ENCODE data around the gene VPS4B. TPM values are rescaled to one million over a fixed set of nuclear protein-coding genes. Genes with fewer than 3 reads are reported as not detected.

The VPS4B gene
- total RNA-seq, 6 donors from 2014 or later = 24.1 to 63.7 (median 37.9) TPM

- no peak for ATAC-seq (ENCODE audit: low FRiP score in 2 of 2)
- Histone ChIP-seq H3K4me3 (no peak overlapping the region), H3K9me3 (no peaks in the 10 kb centered on the region), H3K36me3 (peaks cover 54 to 97% (median 79%) of the 10 kb centered on the region in 4 donors), H3K27me3 (no peaks in the 10 kb centered on the region), H3K27ac (no peak overlapping the region), H3K4me1 (no peaks in the 10 kb centered on the region)
- no peak for DNase-seq
- TF ChIP-seq CTCF (IDR thresholded peaks at IDR 0.05) = no peak
- WGBS, 2 donors = 97 to 98% methylated on average over 1 of the region's 1 CpG
Measured at GRCh38 chr18:63397349-63397748, 24.9 kb downstream of the VPS4B start.

GRCh38 chr18:63395503-63395902 is 26.8 kb downstream of the VPS4B start:
- Histone ChIP-seq H3K4me1 (no peaks in the 10 kb centered on the region), H3K36me3 (peaks cover 41 to 98% (median 73%) of the 10 kb centered on the region in 4 donors), H3K9me3 (no peaks in the 10 kb centered on the region), H3K4me3 (no peak overlapping the region), H3K27me3 (no peaks in the 10 kb centered on the region), H3K27ac (no peak overlapping the region)
- 95 to 98% methylated on average over 1 of the region's 1 CpG for WGBS, 2 donors
- TF ChIP-seq POLR2AphosphoS5 (IDR thresholded peaks at IDR 0.05) (no peak), CTCF (IDR thresholded peaks at IDR 0.05) (no peak), POLR2A (IDR thresholded peaks at IDR 0.05) (no peak), EP300 (IDR thresholded peaks at IDR 0.05) (no peak)
- ATAC-seq (ENCODE audit: low FRiP score in 2 of 2) (no peak), DNase-seq (no peak)

- peaks cover 40 to 98% (median 76%) of the 10 kb centered on the region in 4 donors for H3K36me3 ChIP-seq
- no peak overlapping the region for H3K27ac ChIP-seq
- TF ChIP-seq POLR2AphosphoS5 (IDR thresholded peaks at IDR 0.05) = no peak
- no peak for TF ChIP-seq EP300 (IDR thresholded peaks at IDR 0.05)
- no peak for TF ChIP-seq CTCF (IDR thresholded peaks at IDR 0.05)
- TF ChIP-seq POLR2A (IDR thresholded peaks at IDR 0.05) = no peak
- ATAC-seq (ENCODE audit: low FRiP score in 2 of 2) (no peak), DNase-seq (no peak)
- H3K4me3 ChIP-seq = no peak overlapping the region
- H3K9me3 ChIP-seq = no peaks in the 10 kb centered on the region
- no peaks in the 10 kb centered on the region for H3K4me1 ChIP-seq
- no peaks in the 10 kb centered on the region for H3K27me3 ChIP-seq
- WGBS, 2 donors = 94 to 98% methylated on average over 3 of the region's 3 CpGs
Measured at GRCh38 chr18:63394954-63395353, 27.3 kb downstream of the VPS4B start.

GRCh38 chr18:63387861-63388260 is 34.4 kb downstream of the VPS4B start:
- H3K36me3 ChIP-seq = peaks cover 0 to 52% (median 22%) of the 10 kb centered on the region in 4 donors
- H3K4me1 ChIP-seq = no peaks in the 10 kb centered on the region
- no peak overlapping the region for H3K4me3 ChIP-seq
- H3K27ac ChIP-seq = no peak overlapping the region
- H3K9me3 ChIP-seq = no peaks in the 10 kb centered on the region
- no peaks in the 10 kb centered on the region for H3K27me3 ChIP-seq
- ATAC-seq (ENCODE audit: low FRiP score in 2 of 2) = no peak
- WGBS, 2 donors = 92 to 93% methylated on average over 4 of the region's 4 CpGs
- no peak for DNase-seq
- TF ChIP-seq POLR2A (IDR thresholded peaks at IDR 0.05) (no peak), CTCF (IDR thresholded peaks at IDR 0.05) (no peak), POLR2AphosphoS5 (IDR thresholded peaks at IDR 0.05) (no peak), EP300 (IDR thresholded peaks at IDR 0.05) (no peak)

- ATAC-seq (ENCODE audit: low FRiP score in 2 of 2) = no peak
Measured at GRCh38 chr18:63382843-63383242, 39.4 kb downstream of the VPS4B start.

More at GRCh38 chr18:63382843-63383242, 39.4 kb downstream of the VPS4B start:
- Histone ChIP-seq H3K27ac (no peak overlapping the region), H3K4me1 (no peaks in the 10 kb centered on the region), H3K27me3 (no peaks in the 10 kb centered on the region), H3K4me3 (no peak overlapping the region), H3K36me3 (peaks cover 0 to 5% (median 0%) of the 10 kb centered on the region in 4 donors), H3K9me3 (no peaks in the 10 kb centered on the region)
- DNase-seq = no peak
- TF ChIP-seq POLR2A (IDR thresholded peaks at IDR 0.05) (no peak), POLR2AphosphoS5 (IDR thresholded peaks at IDR 0.05) (no peak), CTCF (IDR thresholded peaks at IDR 0.05) (no peak), EP300 (IDR thresholded peaks at IDR 0.05) (no peak)
- WGBS, 2 donors = 81 to 92% methylated on average over 3 of the region's 3 CpGs
